Measurements from ENCODE around the gene GATA2. TPM values are rescaled to one million over a fixed set of nuclear protein-coding genes. Genes with fewer than 3 reads are reported as not detected.

Gene GATA2
- polyA plus RNA-seq, 3 donors: 0.07 to 0.36 TPM; not detected in 1

- Histone ChIP-seq H3K4me2 (replicated peaks; ENCODE audit: extremely low read depth, low read length, poor library complexity, severe bottlenecking) (no peak overlapping the region), H3K9me3 (replicated peaks in 1 of 2; ENCODE audit: control insufficient read depth in 1 of 2, insufficient read depth in 1 of 2, low read length in 2 of 2) (peaks cover 0 to 23% of the 10 kb centered on the region in 2 donors), H3K27me3 (ENCODE audit: control insufficient read depth in 2 of 2, insufficient read depth in 2 of 2, low read length in 2 of 2) (peaks cover 40 to 48% of the 10 kb centered on the region in 2 donors), H4K20me1 (ENCODE audit: insufficient read depth, low read length) (no peaks in the 10 kb centered on the region), H2AFZ (ENCODE audit: insufficient read depth, low read depth, low read length, poor library complexity, severe bottlenecking) (no peak overlapping the region), H3K79me2 (ENCODE audit: insufficient read depth, low read length) (no peaks in the 10 kb centered on the region), H3K27ac (ENCODE audit: low read depth in 1 of 2, low read length in 2 of 2) (no peak overlapping the region), H3K9ac (ENCODE audit: insufficient read depth, low read length, poor library complexity, severe bottlenecking) (no peak overlapping the region), H3K4me3 (replicated peaks in 1 of 3; ENCODE audit: low read depth in 2 of 3, low read length in 3 of 3) (no peak overlapping the region), H3K36me3 (replicated peaks in 1 of 2; ENCODE audit: control insufficient read depth in 1 of 2, insufficient read depth in 2 of 2, low read length in 2 of 2) (no peaks in the 10 kb centered on the region), H3K4me1 (ENCODE audit: control insufficient read depth in 1 of 2, insufficient read depth in 2 of 2, low read length in 2 of 2) (peaks cover 9 to 11% of the 10 kb centered on the region in 2 donors)
- Mint-ChIP-seq H3K27ac (no peak overlapping the region), H3K4me3 (peak overlapping the region in 1 of 2 donors; percentile 26), H3K27me3 (ENCODE audit: low read depth in 3 of 3) (peaks cover 55 to 63% (median 60%) of the 10 kb centered on the region in 3 donors), H3K9me3 (peaks cover 0 to 21% (median 4%) of the 10 kb centered on the region in 7 donors), H3K4me1 (peaks cover 17% of the 10 kb centered on the region), H3K36me3 (peaks cover 0 to 9% of the 10 kb centered on the region in 2 donors)
- intact Hi-C loops (cut with micrococcal nuclease): loop anchor here in 1 of 2 donors (5.0 to 10.0 kb wide), 2 partner anchors 126 to 406 kb away; no protein-coding TSS in a partner anchor
- 96% methylated on average over 21 of the region's 27 CpGs for WGBS (ENCODE audit: insufficient coverage)
- no peak for DNase-seq
- no peak for TF ChIP-seq CTCF (IDR thresholded peaks at IDR 0.05)
Observed at GRCh38 chr3:128480717-128481437, 12.1 kb downstream of the GATA2 start.

GRCh38 chr3:128480278-128480677 is 12.7 kb downstream of the GATA2 start:
- Histone ChIP-seq H3K4me1 (ENCODE audit: control insufficient read depth in 1 of 2, insufficient read depth in 2 of 2, low read length in 2 of 2) (peaks cover 9 to 11% of the 10 kb centered on the region in 2 donors), H3K79me2 (ENCODE audit: insufficient read depth, low read length) (no peaks in the 10 kb centered on the region), H3K9me3 (replicated peaks in 1 of 2; ENCODE audit: control insufficient read depth in 1 of 2, insufficient read depth in 1 of 2, low read length in 2 of 2) (peaks cover 0 to 17% of the 10 kb centered on the region in 2 donors), H3K4me3 (replicated peaks in 1 of 3; ENCODE audit: low read depth in 2 of 3, low read length in 3 of 3) (no peak overlapping the region), H3K27me3 (ENCODE audit: control insufficient read depth in 2 of 2, insufficient read depth in 2 of 2, low read length in 2 of 2) (peaks cover 35 to 42% of the 10 kb centered on the region in 2 donors), H3K27ac (ENCODE audit: low read depth in 1 of 2, low read length in 2 of 2) (no peak overlapping the region), H2AFZ (ENCODE audit: insufficient read depth, low read depth, low read length, poor library complexity, severe bottlenecking) (no peak overlapping the region), H3K36me3 (replicated peaks in 1 of 2; ENCODE audit: control insufficient read depth in 1 of 2, insufficient read depth in 2 of 2, low read length in 2 of 2) (no peaks in the 10 kb centered on the region), H3K4me2 (replicated peaks; ENCODE audit: extremely low read depth, low read length, poor library complexity, severe bottlenecking) (no peak overlapping the region), H3K9ac (ENCODE audit: insufficient read depth, low read length, poor library complexity, severe bottlenecking) (no peak overlapping the region), H4K20me1 (ENCODE audit: insufficient read depth, low read length) (no peaks in the 10 kb centered on the region)
- WGBS (ENCODE audit: insufficient coverage): 60% methylated on average over 9 of the region's 11 CpGs
- Mint-ChIP-seq H3K27ac (no peak overlapping the region), H3K36me3 (peaks cover 0 to 9% of the 10 kb centered on the region in 2 donors), H3K4me1 (peaks cover 17% of the 10 kb centered on the region), H3K27me3 (ENCODE audit: low read depth in 3 of 3) (peaks cover 49 to 57% (median 55%) of the 10 kb centered on the region in 3 donors), H3K4me3 (no peak overlapping the region), H3K9me3 (peaks cover 0 to 19% (median 4%) of the 10 kb centered on the region in 7 donors)
- TF ChIP-seq CTCF (IDR thresholded peaks at IDR 0.05): no peak
- intact Hi-C loops (cut with micrococcal nuclease): loop anchor here in 1 of 2 donors (5.0 to 10.0 kb wide), 2 partner anchors 127 to 405 kb away; no protein-coding TSS in a partner anchor
- DNase-seq: no peak

All from CD14-positive monocyte (primary cell).